ENCODE measurements around the gene CXCL3. TPM values are rescaled to one million over a fixed set of nuclear protein-coding genes. Genes with fewer than 3 reads are reported as not detected.

Gene CXCL3
- total and polyA plus RNA-seq, 2 experiments from 2014 or later, result 3.6 to 19.5 TPM

DNA sequence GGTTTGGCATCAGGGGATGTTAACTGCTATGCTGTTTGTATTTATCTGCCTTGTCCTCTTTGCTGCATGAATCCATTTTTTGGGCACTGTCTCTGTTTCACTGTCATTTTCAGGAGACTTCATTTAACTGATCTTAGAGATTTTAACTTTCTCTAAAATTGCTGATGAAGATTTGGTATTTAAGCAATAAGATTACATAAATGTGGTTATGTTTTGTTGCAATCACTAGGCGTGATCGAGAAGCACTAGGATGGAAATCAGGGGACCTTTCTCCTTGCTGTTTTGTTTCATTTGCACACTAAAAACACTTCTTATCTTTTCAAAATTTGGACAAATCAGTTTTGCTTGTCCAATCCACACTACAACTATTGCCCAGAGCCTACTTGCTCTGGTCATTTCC lies 45.1 kb upstream of the CXCL3 start:
- no peaks in the 10 kb centered on the region for H3K27me3 Mint-ChIP-seq (ENCODE audit: insufficient read depth, low read depth, poor library complexity)
- H2AFZ ChIP-seq, result no peak overlapping the region; the same call in 1 of the 2 replicates
- H3K27ac ChIP-seq (ENCODE audit: low read depth), result no peak overlapping the region
- no peak overlapping the region for H3K4me3 Mint-ChIP-seq
- H3K9me3 Mint-ChIP-seq, result no peaks in the 10 kb centered on the region
- no peaks in the 10 kb centered on the region for H3K27me3 ChIP-seq (ENCODE audit: insufficient read depth)
- no peak overlapping the region for H3K27ac Mint-ChIP-seq
- H3K4me1 Mint-ChIP-seq, result no peaks in the 10 kb centered on the region; the same call in 2 of the 3 replicates
- H3K9me2 ChIP-seq (ENCODE audit: insufficient read depth), result peaks cover 9% of the 10 kb centered on the region; the same call in 1 of the 2 replicates
- no peaks in the 10 kb centered on the region for H4K20me1 ChIP-seq (replicated peaks; ENCODE audit: insufficient read depth)
- no peaks in the 10 kb centered on the region for H3K4me1 ChIP-seq (ENCODE audit: insufficient read depth)
- H3F3A ChIP-seq (replicated peaks; ENCODE audit: low read depth), result no peaks in the 10 kb centered on the region
- H3K36me3 ChIP-seq (ENCODE audit: insufficient read depth), result no peaks in the 10 kb centered on the region
- no peaks in the 10 kb centered on the region for H3K79me2 ChIP-seq (replicated peaks; ENCODE audit: insufficient read depth)
- no peak overlapping the region for H3K4me3 ChIP-seq
- DNase-seq (ENCODE audit: low spot score) (no peak), ATAC-seq (no peak)
- H3K4me2 ChIP-seq, result no peak overlapping the region
- no peaks in the 10 kb centered on the region for H3K36me3 Mint-ChIP-seq (ENCODE audit: low read depth)
- TF ChIP-seq ZNF331 (CRISPR knock-in tag; IDR thresholded peaks at IDR 0.05; ENCODE audit: low read depth), result no peak
- TF ChIP-seq EZH2phosphoT487 (IDR thresholded peaks at IDR 0.05; ENCODE audit: unreplicated experiment), result no peak

DNA sequence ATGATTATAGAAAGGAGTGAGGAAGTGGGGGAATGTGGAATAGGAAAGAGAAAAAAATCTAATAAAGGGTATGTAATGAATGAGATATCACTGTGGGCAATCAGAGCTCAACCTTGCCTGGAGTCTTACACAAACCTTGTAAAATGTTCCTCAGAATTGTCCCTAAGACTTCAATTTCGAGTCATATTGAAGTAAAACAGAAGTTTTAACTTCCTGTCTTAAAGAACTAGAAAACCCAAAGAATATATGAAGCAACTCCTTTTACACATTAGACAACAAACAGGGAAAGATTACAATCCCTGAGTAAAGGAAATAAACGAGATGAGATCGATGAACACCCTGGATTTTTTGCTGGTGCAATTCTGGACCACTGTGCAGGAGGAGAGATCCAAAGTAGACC lies 42.5 kb upstream of the CXCL3 start:
- Histone ChIP-seq H3K79me2 (replicated peaks; ENCODE audit: insufficient read depth) (no peaks in the 10 kb centered on the region), H3K27me3 (ENCODE audit: insufficient read depth) (no peaks in the 10 kb centered on the region), H4K20me1 (replicated peaks; ENCODE audit: insufficient read depth) (no peaks in the 10 kb centered on the region), H3K4me2 (no peak overlapping the region), H3K4me1 (ENCODE audit: insufficient read depth) (no peaks in the 10 kb centered on the region), H3F3A (replicated peaks; ENCODE audit: low read depth) (no peaks in the 10 kb centered on the region), H2AFZ (peak overlapping the region; percentile 76; the same call in 1 of the 2 replicates), H3K36me3 (ENCODE audit: insufficient read depth) (no peaks in the 10 kb centered on the region), H3K27ac (ENCODE audit: low read depth) (no peak overlapping the region), H3K9me2 (ENCODE audit: insufficient read depth) (no peaks in the 10 kb centered on the region), H3K4me3 (no peak overlapping the region)
- DNase-seq (ENCODE audit: low spot score) (no peak), ATAC-seq (no peak)
- Mint-ChIP-seq H3K4me1 (no peaks in the 10 kb centered on the region), H3K4me3 (no peak overlapping the region), H3K9me3 (no peaks in the 10 kb centered on the region), H3K36me3 (ENCODE audit: low read depth) (no peaks in the 10 kb centered on the region), H3K27me3 (ENCODE audit: insufficient read depth, low read depth, poor library complexity) (no peaks in the 10 kb centered on the region), H3K27ac (no peak overlapping the region)
- TF ChIP-seq JUNB (IDR thresholded peaks at IDR 0.05; ENCODE audit: unreplicated experiment), result no peak
- no peak for TF ChIP-seq ZNF114 (CRISPR knock-in tag; IDR thresholded peaks at IDR 0.05)
- no peak for TF ChIP-seq POLR2AphosphoS5 (IDR thresholded peaks at IDR 0.05; ENCODE audit: low read depth)
- TF ChIP-seq, protein P1, sequence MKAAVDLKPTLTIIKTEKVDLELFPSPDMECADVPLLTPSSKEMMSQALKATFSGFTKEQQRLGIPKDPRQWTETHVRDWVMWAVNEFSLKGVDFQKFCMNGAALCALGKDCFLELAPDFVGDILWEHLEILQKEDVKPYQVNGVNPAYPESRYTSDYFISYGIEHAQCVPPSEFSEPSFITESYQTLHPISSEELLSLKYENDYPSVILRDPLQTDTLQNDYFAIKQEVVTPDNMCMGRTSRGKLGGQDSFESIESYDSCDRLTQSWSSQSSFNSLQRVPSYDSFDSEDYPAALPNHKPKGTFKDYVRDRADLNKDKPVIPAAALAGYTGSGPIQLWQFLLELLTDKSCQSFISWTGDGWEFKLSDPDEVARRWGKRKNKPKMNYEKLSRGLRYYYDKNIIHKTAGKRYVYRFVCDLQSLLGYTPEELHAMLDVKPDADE (IDR thresholded peaks at IDR 0.05), result no peak
- TF ChIP-seq, protein P2, sequence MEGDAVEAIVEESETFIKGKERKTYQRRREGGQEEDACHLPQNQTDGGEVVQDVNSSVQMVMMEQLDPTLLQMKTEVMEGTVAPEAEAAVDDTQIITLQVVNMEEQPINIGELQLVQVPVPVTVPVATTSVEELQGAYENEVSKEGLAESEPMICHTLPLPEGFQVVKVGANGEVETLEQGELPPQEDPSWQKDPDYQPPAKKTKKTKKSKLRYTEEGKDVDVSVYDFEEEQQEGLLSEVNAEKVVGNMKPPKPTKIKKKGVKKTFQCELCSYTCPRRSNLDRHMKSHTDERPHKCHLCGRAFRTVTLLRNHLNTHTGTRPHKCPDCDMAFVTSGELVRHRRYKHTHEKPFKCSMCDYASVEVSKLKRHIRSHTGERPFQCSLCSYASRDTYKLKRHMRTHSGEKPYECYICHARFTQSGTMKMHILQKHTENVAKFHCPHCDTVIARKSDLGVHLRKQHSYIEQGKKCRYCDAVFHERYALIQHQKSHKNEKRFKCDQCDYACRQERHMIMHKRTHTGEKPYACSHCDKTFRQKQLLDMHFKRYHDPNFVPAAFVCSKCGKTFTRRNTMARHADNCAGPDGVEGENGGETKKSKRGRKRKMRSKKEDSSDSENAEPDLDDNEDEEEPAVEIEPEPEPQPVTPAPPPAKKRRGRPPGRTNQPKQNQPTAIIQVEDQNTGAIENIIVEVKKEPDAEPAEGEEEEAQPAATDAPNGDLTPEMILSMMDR (conservative IDR thresholded peaks at IDR 0.05; ENCODE audit: low read depth in 2 of 2), result no peak
- TF ChIP-seq STAT1 (IDR thresholded peaks at IDR 0.05; ENCODE audit: unreplicated experiment), result no peak
- TF ChIP-seq, protein P3, sequence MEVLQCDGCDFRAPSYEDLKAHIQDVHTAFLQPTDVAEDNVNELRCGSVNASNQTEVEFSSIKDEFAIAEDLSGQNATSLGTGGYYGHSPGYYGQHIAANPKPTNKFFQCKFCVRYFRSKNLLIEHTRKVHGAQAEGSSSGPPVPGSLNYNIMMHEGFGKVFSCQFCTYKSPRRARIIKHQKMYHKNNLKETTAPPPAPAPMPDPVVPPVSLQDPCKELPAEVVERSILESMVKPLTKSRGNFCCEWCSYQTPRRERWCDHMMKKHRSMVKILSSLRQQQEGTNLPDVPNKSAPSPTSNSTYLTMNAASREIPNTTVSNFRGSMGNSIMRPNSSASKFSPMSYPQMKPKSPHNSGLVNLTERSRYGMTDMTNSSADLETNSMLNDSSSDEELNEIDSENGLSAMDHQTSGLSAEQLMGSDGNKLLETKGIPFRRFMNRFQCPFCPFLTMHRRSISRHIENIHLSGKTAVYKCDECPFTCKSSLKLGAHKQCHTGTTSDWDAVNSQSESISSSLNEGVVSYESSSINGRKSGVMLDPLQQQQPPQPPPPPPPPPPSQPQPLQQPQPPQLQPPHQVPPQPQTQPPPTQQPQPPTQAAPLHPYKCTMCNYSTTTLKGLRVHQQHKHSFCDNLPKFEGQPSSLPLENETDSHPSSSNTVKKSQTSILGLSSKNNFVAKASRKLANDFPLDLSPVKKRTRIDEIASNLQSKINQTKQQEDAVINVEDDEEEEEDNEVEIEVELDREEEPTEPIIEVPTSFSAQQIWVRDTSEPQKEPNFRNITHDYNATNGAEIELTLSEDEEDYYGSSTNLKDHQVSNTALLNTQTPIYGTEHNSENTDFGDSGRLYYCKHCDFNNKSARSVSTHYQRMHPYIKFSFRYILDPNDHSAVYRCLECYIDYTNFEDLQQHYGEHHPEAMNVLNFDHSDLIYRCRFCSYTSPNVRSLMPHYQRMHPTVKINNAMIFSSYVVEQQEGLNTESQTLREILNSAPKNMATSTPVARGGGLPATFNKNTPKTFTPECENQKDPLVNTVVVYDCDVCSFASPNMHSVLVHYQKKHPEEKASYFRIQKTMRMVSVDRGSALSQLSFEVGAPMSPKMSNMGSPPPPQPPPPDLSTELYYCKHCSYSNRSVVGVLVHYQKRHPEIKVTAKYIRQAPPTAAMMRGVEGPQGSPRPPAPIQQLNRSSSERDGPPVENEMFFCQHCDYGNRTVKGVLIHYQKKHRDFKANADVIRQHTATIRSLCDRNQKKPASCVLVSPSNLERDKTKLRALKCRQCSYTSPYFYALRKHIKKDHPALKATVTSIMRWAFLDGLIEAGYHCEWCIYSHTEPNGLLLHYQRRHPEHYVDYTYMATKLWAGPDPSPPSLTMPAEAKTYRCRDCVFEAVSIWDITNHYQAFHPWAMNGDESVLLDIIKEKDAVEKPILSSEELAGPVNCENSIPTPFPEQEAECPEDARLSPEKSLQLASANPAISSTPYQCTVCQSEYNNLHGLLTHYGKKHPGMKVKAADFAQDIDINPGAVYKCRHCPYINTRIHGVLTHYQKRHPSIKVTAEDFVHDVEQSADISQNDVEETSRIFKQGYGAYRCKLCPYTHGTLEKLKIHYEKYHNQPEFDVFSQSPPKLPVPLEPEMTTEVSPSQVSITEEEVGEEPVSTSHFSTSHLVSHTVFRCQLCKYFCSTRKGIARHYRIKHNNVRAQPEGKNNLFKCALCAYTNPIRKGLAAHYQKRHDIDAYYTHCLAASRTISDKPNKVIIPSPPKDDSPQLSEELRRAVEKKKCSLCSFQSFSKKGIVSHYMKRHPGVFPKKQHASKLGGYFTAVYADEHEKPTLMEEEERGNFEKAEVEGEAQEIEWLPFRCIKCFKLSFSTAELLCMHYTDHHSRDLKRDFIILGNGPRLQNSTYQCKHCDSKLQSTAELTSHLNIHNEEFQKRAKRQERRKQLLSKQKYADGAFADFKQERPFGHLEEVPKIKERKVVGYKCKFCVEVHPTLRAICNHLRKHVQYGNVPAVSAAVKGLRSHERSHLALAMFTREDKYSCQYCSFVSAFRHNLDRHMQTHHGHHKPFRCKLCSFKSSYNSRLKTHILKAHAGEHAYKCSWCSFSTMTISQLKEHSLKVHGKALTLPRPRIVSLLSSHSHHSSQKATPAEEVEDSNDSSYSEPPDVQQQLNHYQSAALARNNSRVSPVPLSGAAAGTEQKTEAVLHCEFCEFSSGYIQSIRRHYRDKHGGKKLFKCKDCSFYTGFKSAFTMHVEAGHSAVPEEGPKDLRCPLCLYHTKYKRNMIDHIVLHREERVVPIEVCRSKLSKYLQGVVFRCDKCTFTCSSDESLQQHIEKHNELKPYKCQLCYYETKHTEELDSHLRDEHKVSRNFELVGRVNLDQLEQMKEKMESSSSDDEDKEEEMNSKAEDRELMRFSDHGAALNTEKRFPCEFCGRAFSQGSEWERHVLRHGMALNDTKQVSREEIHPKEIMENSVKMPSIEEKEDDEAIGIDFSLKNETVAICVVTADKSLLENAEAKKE (CRISPR knock-in tag; IDR thresholded peaks at IDR 0.05), result no peak
- no peak for TF ChIP-seq CREB1 (CRISPR knock-in tag; IDR thresholded peaks at IDR 0.05; ENCODE audit: low read depth)
- TF ChIP-seq ZNF331 (CRISPR knock-in tag; IDR thresholded peaks at IDR 0.05; ENCODE audit: low read depth), result no peak
- TF ChIP-seq EZH2 (IDR thresholded peaks at IDR 0.05; ENCODE audit: low read depth, unreplicated experiment), result no peak
- TF ChIP-seq NANOG (IDR thresholded peaks at IDR 0.05; ENCODE audit: borderline replicate concordance), result no peak
- no peak for TF ChIP-seq EZH2phosphoT487 (IDR thresholded peaks at IDR 0.05; ENCODE audit: unreplicated experiment)

Measured in GM23338 (cell line).